Measurements from ENCODE around the gene RFTN2.
"Not testable (repeated sequence)": the region's sequence is repeated elsewhere in the genome, so short reads cannot be mapped to it uniquely, and the experiment has no call there.

Gene RFTN2

GRCh38 chr2:197591339-197592072, 83.9 kb downstream of the RFTN2 start:
- Histone ChIP-seq H2AK5ac (ENCODE audit: low read length) (no peak overlapping the region), H4K8ac (ENCODE audit: low read depth, low read length) (no peak overlapping the region), H4K12ac (ENCODE audit: low read depth, low read length) (no peak overlapping the region), H3K79me2 (ENCODE audit: control insufficient read depth, insufficient read depth, low read length, poor library complexity) (no peaks in the 10 kb centered on the region), H3K18ac (ENCODE audit: low read length) (no peak overlapping the region), H2BK12ac (ENCODE audit: low read length) (no peak overlapping the region), H3K9ac (ENCODE audit: low read length) (no peak overlapping the region), H3K4me1 (ENCODE audit: control insufficient read depth in 1 of 2, insufficient read depth in 2 of 2, low read length in 2 of 2) (no peaks in the 10 kb centered on the region), H3K23ac (ENCODE audit: low read length) (no peak overlapping the region), H2BK5ac (ENCODE audit: low read depth, low read length, poor library complexity) (no peak overlapping the region), H3K27ac (ENCODE audit: low read depth, low read length) (no peak overlapping the region), H3K4me2 (ENCODE audit: low read length) (no peak overlapping the region), H3K36me3 (ENCODE audit: control insufficient read depth in 1 of 2, insufficient read depth in 2 of 2, low read length in 2 of 2) (no peaks in the 10 kb centered on the region), H2BK120ac (ENCODE audit: insufficient read depth, low read length, poor library complexity) (no peak overlapping the region), H3K9me3 (ENCODE audit: insufficient read depth, low read depth, low read length) (peaks cover 2% of the 10 kb centered on the region), H3K14ac (ENCODE audit: low read length) (no peak overlapping the region), H3K4ac (ENCODE audit: low read depth, low read length) (no peak overlapping the region), H3K27me3 (ENCODE audit: insufficient read depth, low read length) (no peaks in the 10 kb centered on the region), H4K91ac (ENCODE audit: low read depth, low read length) (no peak overlapping the region), H2AFZ (ENCODE audit: insufficient read depth, low read length, poor library complexity) (no peak overlapping the region), H3K79me1 (ENCODE audit: low read length) (no peaks in the 10 kb centered on the region), H3K4me3 (ENCODE audit: low read depth, low read length) (no peak overlapping the region)
- DNase-seq = no peak
- no CpG with 5 or more reads among the region's 32 CpGs for WGBS (ENCODE audit: extremely low coverage, insufficient coverage, insufficient read length)

GRCh38 chr2:197587255-197587654, 88.1 kb downstream of the RFTN2 start:
- no CpG with 5 or more reads among the region's 7 CpGs for WGBS (ENCODE audit: extremely low coverage, insufficient coverage, insufficient read length)
- not testable (repeated sequence) for H3K79me1 ChIP-seq (ENCODE audit: low read length)

GRCh38 chr2:197580166-197580565, 95.2 kb downstream of the RFTN2 start:
- DNase-seq; H4K91ac ChIP-seq (ENCODE audit: low read depth, low read length); H3K9me3 ChIP-seq (ENCODE audit: insufficient read depth, low read depth, low read length); H2BK120ac ChIP-seq (ENCODE audit: insufficient read depth, low read length, poor library complexity); H2AFZ ChIP-seq (ENCODE audit: insufficient read depth, low read length, poor library complexity); H3K4ac ChIP-seq (ENCODE audit: low read depth, low read length); H3K18ac ChIP-seq (ENCODE audit: low read length); H4K8ac ChIP-seq (ENCODE audit: low read depth, low read length); H3K79me2 ChIP-seq (ENCODE audit: control insufficient read depth, insufficient read depth, low read length, poor library complexity); H3K27me3 ChIP-seq (ENCODE audit: insufficient read depth, low read length); H3K79me1 ChIP-seq (ENCODE audit: low read length); H3K9ac ChIP-seq (ENCODE audit: low read length); H3K4me3 ChIP-seq (ENCODE audit: low read depth, low read length); H3K4me2 ChIP-seq (ENCODE audit: low read length); H2BK12ac ChIP-seq (ENCODE audit: low read length); H3K36me3 ChIP-seq (ENCODE audit: control insufficient read depth in 1 of 2, insufficient read depth in 2 of 2, low read length in 2 of 2); H4K12ac ChIP-seq (ENCODE audit: low read depth, low read length); H3K27ac ChIP-seq (ENCODE audit: low read depth, low read length); H3K4me1 ChIP-seq (ENCODE audit: control insufficient read depth in 1 of 2, insufficient read depth in 2 of 2, low read length in 2 of 2); H3K23ac ChIP-seq (ENCODE audit: low read length); H2BK5ac ChIP-seq (ENCODE audit: low read depth, low read length, poor library complexity); H2AK5ac ChIP-seq (ENCODE audit: low read length); H3K14ac ChIP-seq (ENCODE audit: low read length): not testable (repeated sequence)
- WGBS (ENCODE audit: extremely low coverage, insufficient coverage, insufficient read length) = no CpG with 5 or more reads among the region's 3 CpGs

More at GRCh38 chr2:197587255-197587654, 88.1 kb downstream of the RFTN2 start:
- not testable (repeated sequence) for H3K9me3 ChIP-seq (ENCODE audit: insufficient read depth, low read depth, low read length); H3K9ac ChIP-seq (ENCODE audit: low read length); H3K4me2 ChIP-seq (ENCODE audit: low read length); H3K23ac ChIP-seq (ENCODE audit: low read length); H3K36me3 ChIP-seq (ENCODE audit: control insufficient read depth in 1 of 2, insufficient read depth in 2 of 2, low read length in 2 of 2); H2AFZ ChIP-seq (ENCODE audit: insufficient read depth, low read length, poor library complexity); H3K14ac ChIP-seq (ENCODE audit: low read length); H3K4me3 ChIP-seq (ENCODE audit: low read depth, low read length); H3K79me2 ChIP-seq (ENCODE audit: control insufficient read depth, insufficient read depth, low read length, poor library complexity); H3K4me1 ChIP-seq (ENCODE audit: control insufficient read depth in 1 of 2, insufficient read depth in 2 of 2, low read length in 2 of 2); H4K12ac ChIP-seq (ENCODE audit: low read depth, low read length); H3K18ac ChIP-seq (ENCODE audit: low read length); H2BK120ac ChIP-seq (ENCODE audit: insufficient read depth, low read length, poor library complexity); H2BK12ac ChIP-seq (ENCODE audit: low read length); H2AK5ac ChIP-seq (ENCODE audit: low read length); H4K8ac ChIP-seq (ENCODE audit: low read depth, low read length); H3K27me3 ChIP-seq (ENCODE audit: insufficient read depth, low read length); DNase-seq; H3K27ac ChIP-seq (ENCODE audit: low read depth, low read length); H2BK5ac ChIP-seq (ENCODE audit: low read depth, low read length, poor library complexity); H3K4ac ChIP-seq (ENCODE audit: low read depth, low read length); H4K91ac ChIP-seq (ENCODE audit: low read depth, low read length)

- not testable (repeated sequence) for H3K79me1 ChIP-seq (ENCODE audit: low read length); H3K27me3 ChIP-seq (ENCODE audit: insufficient read depth, low read length); H3K14ac ChIP-seq (ENCODE audit: low read length); DNase-seq; H3K9me3 ChIP-seq (ENCODE audit: insufficient read depth, low read depth, low read length); H4K12ac ChIP-seq (ENCODE audit: low read depth, low read length); H3K4ac ChIP-seq (ENCODE audit: low read depth, low read length); H3K4me3 ChIP-seq (ENCODE audit: low read depth, low read length); H3K4me1 ChIP-seq (ENCODE audit: control insufficient read depth in 1 of 2, insufficient read depth in 2 of 2, low read length in 2 of 2); H2BK5ac ChIP-seq (ENCODE audit: low read depth, low read length, poor library complexity); H4K91ac ChIP-seq (ENCODE audit: low read depth, low read length); H2AK5ac ChIP-seq (ENCODE audit: low read length); H3K23ac ChIP-seq (ENCODE audit: low read length); H2BK120ac ChIP-seq (ENCODE audit: insufficient read depth, low read length, poor library complexity); H2BK12ac ChIP-seq (ENCODE audit: low read length); H2AFZ ChIP-seq (ENCODE audit: insufficient read depth, low read length, poor library complexity); H3K9ac ChIP-seq (ENCODE audit: low read length); H3K18ac ChIP-seq (ENCODE audit: low read length); H3K36me3 ChIP-seq (ENCODE audit: control insufficient read depth in 1 of 2, insufficient read depth in 2 of 2, low read length in 2 of 2); H4K8ac ChIP-seq (ENCODE audit: low read depth, low read length); H3K79me2 ChIP-seq (ENCODE audit: control insufficient read depth, insufficient read depth, low read length, poor library complexity); H3K4me2 ChIP-seq (ENCODE audit: low read length); H3K27ac ChIP-seq (ENCODE audit: low read depth, low read length)
- no CpG with 5 or more reads among the region's 2 CpGs for WGBS (ENCODE audit: extremely low coverage, insufficient coverage, insufficient read length)
These were observed 97.1 kb downstream of the RFTN2 start for GRCh38 chr2:197578294-197578693.
